ENCODE results near the gene C11orf97. TPM values are rescaled to one million over a fixed set of nuclear protein-coding genes. Genes with fewer than 3 reads are reported as not detected.

Gene C11orf97
- total and polyA plus RNA-seq, 2 donors (not counting 3 experiments of a cell fraction or from before 2014, with no cell fraction given): not detected

- Histone ChIP-seq H3K9me1 (replicated peaks; ENCODE audit: control insufficient read depth, extremely low read depth, insufficient read depth, low read length) (peaks cover 3% of the 10 kb centered on the region), H3K27me3 (ENCODE audit: control insufficient read depth in 2 of 2, insufficient read depth in 2 of 2, low read length in 2 of 2) (no peaks in the 10 kb centered on the region), H4K20me1 (replicated peaks; ENCODE audit: control insufficient read depth, extremely low read depth, insufficient read depth, low read length) (no peaks in the 10 kb centered on the region), H2AFZ (ENCODE audit: low read depth, low read length) (no peak overlapping the region), H3K36me3 (ENCODE audit: control insufficient read depth in 2 of 2, extremely low read depth in 1 of 2, insufficient read depth in 2 of 2, low read length in 2 of 2) (peaks cover 0 to 6% of the 10 kb centered on the region in 2 experiments), H3K4me2 (ENCODE audit: insufficient read depth, low read length) (no peak overlapping the region), H3K4me3 (replicated peaks in 1 of 3; ENCODE audit: insufficient read depth in 1 of 3, low read depth in 1 of 3, low read length in 3 of 3) (no peak overlapping the region), H3K79me2 (ENCODE audit: control insufficient read depth, insufficient read depth, low read length) (no peaks in the 10 kb centered on the region), H3K4me1 (ENCODE audit: control insufficient read depth, extremely low read depth, insufficient read depth, low read length) (no peaks in the 10 kb centered on the region), H3K9ac (replicated peaks; ENCODE audit: extremely low read depth, insufficient read depth, low read length) (no peak overlapping the region), H3K27ac (ENCODE audit: insufficient read depth, low read depth, low read length) (no peak overlapping the region), H3K9me3 (replicated peaks; ENCODE audit: control insufficient read depth, insufficient read depth, low read length) (no peaks in the 10 kb centered on the region)
- CTCF ChIA-PET: no interaction called here
- intact Hi-C loops (cut with micrococcal nuclease) (no loop called here), dilution Hi-C loops (cut with MboI; ENCODE audit: extremely low pct_ligation_motif_present, low sequenced_read_pairs) (no loop called here)
- no TSS peak for BruUV-seq (replicated peaks)
- POLR2A ChIA-PET: no interaction called here
- DNase-seq (ENCODE audit: low read depth, low spot score) (no peak), FAIRE-seq (no peak)
- TF ChIP-seq JUN (IDR thresholded peaks at IDR 0.05; ENCODE audit: borderline replicate concordance, insufficient read depth, insufficient read length, low read depth) (peak; percentile 12), MAX (IDR thresholded peaks at IDR 0.05; ENCODE audit: insufficient read depth, insufficient read length) (no peak), GATA2 (IDR thresholded peaks at IDR 0.05; ENCODE audit: insufficient read depth, insufficient read length, low read depth, low read length) (no peak)
- TF ChIP-seq, protein P1, sequence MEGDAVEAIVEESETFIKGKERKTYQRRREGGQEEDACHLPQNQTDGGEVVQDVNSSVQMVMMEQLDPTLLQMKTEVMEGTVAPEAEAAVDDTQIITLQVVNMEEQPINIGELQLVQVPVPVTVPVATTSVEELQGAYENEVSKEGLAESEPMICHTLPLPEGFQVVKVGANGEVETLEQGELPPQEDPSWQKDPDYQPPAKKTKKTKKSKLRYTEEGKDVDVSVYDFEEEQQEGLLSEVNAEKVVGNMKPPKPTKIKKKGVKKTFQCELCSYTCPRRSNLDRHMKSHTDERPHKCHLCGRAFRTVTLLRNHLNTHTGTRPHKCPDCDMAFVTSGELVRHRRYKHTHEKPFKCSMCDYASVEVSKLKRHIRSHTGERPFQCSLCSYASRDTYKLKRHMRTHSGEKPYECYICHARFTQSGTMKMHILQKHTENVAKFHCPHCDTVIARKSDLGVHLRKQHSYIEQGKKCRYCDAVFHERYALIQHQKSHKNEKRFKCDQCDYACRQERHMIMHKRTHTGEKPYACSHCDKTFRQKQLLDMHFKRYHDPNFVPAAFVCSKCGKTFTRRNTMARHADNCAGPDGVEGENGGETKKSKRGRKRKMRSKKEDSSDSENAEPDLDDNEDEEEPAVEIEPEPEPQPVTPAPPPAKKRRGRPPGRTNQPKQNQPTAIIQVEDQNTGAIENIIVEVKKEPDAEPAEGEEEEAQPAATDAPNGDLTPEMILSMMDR (IDR thresholded peaks at IDR 0.05; ENCODE audit: extremely low read depth in 1 of 2, insufficient read depth in 1 of 2, low read depth in 1 of 2, low read length in 2 of 2): no peak
Measured at GRCh38 chr11:94469416-94469815, 42.8 kb upstream of the C11orf97 start.
